ENCODE data around the gene SCN8A.

- TF ChIP-seq POLR2A (IDR thresholded peaks at IDR 0.05) (no peak), CTCF (IDR thresholded peaks at IDR 0.05) (no peak), EP300 (IDR thresholded peaks at IDR 0.05) (no peak)
Measured at GRCh38 chr12:51851413-51852124, 260.5 kb downstream of the SCN8A start.

All from ovary (tissue), 3 donors.